HG03520 (cell line): Measurements from ENCODE around the gene BTNL8.
"Not testable (repeated sequence)": the region's sequence is repeated elsewhere in the genome, so short reads cannot be mapped to it uniquely, and the experiment has no call there.

Experiments used
- ATAC-seq: cut with Tn5 transposase; IDR thresholded peaks from one replicate; pipeline ENCODE4 v1.9.1; 2021; ENCODE audit warnings: mild to moderate bottlenecking, moderate library complexity; ENCODE audit not compliant: unreplicated experiment

Gene BTNL8

DNA sequence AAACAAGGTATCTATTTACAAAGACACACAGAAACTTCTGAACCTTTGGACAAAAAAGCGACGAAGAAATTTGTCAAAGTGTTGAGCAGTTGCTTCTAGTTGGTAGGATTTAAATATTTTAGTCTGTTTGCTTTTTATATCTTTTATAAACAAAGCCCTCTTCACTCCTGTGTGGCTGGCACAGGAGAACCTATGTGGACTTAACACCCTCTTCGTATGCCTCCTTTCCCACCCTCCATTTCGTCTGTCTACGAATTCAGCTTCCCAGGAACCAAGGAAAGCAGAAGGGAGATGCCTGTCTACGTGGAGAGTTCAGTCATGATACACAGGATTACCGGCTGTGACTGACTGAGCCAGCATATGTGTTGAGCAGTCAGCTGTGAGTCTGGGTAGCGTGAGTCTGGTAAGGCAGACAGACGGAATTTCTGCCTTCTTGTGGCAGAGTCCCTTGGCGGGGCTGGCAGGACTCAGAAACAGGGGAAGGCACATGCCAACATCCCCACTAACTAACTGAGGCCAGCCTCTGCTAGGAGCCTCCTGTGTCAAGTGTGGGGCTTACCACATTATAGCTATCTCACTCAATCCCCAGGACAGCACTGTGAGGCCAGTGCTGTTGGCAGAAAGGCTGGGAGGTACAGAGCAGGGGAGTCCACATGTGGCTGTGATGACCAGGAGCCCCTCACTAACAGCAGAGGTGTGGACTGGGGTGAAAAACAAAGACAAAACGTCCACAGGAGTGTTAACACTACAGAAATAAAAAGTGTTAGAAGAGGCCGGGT is 24.0 kb upstream of the BTNL8 start:
- no peak for ATAC-seq

DNA sequence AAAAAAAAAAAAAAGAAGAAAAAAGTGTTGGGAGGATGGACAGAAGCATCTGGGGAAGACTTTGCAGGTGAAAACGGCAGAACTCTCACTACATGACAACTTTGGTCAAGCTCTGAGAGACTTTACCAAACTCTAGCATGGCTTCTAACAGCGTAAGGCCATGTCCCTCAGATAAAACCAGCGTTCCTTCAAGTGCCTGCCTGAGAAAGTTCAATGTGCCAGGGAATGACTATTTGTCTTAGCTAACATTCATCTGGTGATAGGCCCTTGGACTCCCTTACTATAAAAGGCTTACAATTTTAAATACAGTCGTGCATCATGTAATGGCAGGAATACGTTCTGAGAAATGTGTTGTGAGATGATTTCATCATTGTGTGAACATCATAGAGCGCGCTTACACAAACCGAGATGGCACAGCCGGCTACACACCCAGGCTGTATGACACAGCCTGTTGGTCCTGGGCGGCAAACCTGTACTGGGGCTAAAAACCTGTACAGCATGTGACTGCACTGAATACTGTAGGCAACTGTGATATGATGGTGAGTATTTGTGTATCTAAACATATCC is 23.0 kb upstream of the BTNL8 start:
- ATAC-seq = no peak

- not testable (repeated sequence) for ATAC-seq
These were observed 13.0 kb upstream of the BTNL8 start for GRCh38 chr5:180885845-180886529.

GRCh38 chr5:180889381-180889780 is 9.6 kb upstream of the BTNL8 start:
- ATAC-seq = no peak

DNA sequence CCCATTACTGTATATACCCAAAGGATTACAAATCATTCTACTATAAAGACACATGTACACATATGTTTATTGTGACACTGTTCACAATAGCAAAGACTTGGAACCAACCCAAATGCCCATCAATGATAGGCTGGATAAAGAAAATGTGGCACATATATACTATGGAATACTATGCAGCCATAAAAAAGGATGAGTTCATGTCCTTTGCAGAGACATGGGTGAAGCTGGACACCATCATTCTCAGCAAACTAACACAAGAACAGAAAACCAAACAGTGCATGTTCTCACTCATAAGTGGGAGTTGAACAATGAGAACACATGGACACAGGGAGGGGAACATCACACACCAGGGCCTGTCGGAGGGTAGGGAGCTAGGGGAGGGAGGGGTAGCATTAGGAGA is 3.6 kb upstream of the BTNL8 start:
- not testable (repeated sequence) for ATAC-seq

GRCh38 chr5:180900178-180900577 is 1.2 kb downstream of the BTNL8 start:
- ATAC-seq = no peak

DNA sequence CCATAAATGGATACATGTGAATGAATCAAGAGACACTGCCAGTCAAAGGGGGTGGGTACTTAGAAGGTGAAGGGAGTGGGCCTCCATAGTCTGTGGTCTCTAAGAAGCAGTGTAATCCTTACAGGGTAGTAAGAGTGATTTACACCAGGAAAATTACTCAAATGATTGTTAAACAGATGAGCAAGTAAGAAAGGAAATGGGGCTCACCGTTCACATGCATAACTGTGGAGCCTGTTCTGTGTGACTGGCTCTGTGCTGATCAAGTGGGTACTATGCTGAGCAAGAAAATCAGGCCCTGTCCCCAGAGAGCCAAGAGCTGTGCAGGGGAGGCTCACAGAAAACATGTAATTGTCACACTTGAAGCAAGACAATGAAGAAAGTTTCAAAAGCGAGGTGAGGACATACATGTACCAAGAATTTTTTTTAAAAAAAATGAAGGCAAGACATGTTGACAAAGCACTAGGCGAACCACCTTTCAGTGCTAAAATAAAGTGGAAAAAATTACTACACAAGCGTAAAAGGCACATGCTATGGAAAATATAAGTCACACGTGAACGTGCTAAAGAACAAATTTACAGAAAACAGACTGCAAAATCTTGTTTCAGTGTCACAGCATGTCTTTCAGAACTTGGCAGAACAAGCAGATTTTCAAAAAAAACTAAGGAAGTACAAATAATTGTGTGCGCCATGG is 2.5 kb downstream of the BTNL8 start:
- no peak for ATAC-seq

DNA sequence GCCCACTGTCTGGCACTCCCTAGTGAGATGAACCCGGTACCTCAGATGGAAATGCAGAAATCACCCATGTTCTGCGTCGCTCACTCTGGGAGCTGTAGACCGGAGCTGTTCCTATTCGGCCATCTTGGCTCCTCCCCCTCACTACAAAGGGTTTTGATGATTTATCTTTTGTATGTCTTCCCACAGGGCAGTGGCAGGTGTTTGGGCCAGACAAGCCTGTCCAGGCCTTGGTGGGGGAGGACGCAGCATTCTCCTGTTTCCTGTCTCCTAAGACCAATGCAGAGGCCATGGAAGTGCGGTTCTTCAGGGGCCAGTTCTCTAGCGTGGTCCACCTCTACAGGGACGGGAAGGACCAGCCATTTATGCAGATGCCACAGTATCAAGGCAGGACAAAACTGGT is 9.4 kb downstream of the BTNL8 start:
- no peak for ATAC-seq

DNA sequence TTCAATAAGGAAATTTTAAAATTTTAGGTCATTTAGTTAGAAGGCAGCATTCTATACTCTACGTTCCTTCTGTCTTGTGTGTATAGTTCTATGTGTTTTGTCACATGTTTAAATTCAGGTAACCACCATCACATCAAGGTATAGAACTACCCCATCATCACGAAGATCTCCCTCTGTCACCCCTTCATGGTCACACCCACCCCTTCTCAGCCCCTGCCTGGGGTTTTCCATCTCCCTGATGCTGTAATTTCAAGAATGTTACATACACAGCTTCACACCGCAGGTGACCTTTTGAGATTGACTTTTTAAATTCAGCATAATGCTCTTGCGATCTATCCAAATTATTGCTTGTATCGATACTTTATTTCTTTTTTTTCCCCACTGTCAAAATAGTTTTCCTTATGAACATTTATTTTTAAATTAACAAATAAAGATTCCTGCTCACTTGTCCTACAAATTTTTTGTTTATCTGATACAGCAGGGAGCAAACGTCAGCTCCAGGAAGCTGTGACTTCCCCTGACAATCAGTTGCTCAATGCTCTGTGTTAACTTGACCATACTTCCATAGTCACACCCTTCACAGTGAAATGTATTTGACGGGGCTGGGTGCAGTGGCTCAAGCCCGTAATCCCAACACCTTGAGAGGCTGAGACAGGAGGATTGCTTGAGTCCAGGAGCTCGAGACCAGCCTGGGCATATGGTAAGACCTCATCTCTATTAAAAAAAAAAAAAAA is 10.2 kb downstream of the BTNL8 start:
- no peak for ATAC-seq

- no peak for ATAC-seq
These were observed 10.8 kb downstream of the BTNL8 start for GRCh38 chr5:180909782-180910181.

- ATAC-seq = no peak
These were observed 11.2 kb downstream of the BTNL8 start for GRCh38 chr5:180910182-180910581.

DNA sequence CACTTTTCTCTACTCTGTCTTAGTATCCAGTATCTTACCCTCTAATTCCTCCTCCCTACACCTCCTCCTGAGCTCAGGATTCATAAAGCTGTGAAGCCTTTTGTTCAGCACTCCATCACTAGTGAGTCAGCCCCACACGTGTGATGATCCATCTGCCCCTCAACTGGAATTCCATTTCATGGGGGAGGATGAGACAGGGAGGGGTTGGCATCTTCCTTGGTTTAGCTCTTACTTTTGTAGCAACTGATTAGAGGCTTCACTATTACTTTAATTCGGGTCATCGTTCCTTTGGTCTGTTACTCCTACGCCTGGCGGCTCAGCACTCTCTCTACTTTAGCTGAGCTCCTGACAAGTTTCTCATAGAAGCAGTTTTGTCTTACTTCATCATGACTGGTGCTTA is 11.8 kb downstream of the BTNL8 start:
- ATAC-seq = no peak

DNA sequence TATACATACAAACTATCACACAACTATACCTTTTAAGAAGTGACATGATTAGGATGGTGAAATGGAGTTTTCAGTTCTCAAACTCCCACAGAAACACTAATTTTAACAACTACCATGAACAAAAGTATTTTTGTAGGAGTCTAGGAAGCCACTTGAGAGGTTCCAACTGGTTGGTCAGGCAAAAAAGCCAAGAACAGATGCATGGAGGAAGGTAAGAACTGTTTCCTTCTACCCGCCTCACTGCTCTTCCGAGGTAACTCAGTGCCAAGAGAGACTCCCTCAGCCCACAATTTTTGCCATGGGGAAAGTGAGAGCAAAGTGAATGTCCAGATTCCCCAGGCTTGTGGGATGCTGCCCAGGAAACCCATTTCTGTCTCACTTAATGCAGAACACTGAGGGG is 15.7 kb downstream of the BTNL8 start:
- ATAC-seq = no peak

- no peak for ATAC-seq
These were observed 17.0 kb downstream of the BTNL8 start for GRCh38 chr5:180915924-180916323.

DNA sequence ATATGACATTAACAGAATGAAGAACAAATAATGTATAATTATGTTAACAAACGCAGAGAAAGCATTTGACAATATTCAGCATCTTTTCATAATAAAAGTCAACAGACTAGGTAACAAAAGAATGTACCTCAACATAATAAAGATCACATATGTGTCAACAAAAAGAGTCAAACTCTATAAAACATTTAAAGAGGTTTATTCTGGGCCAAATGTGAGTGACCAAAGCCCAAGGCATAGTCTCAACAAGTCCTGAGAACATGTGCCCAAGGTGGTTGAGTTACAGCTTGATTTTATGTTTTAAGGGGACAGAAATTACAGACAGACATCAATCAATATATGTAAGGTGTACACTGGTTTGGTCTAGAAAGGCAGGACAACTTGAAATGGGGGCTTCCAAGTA is 19.4 kb downstream of the BTNL8 start:
- ATAC-seq = no peak

DNA sequence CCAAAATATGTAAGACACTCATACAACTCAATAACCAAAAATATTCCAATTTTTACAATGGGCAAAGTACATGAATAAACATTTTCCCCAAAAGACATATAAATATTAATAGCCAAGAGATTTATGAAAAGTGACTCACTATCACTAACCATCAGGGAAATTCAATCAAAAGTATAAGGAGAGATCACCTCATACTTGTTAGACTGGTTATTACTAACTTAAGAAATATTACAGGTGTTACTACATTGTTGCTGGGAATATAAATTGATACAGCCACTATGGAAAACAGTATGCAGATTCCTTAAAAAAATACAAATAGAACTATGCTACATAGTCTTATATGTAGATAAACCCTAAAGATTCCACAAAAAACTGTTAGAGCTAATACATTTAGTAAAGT is 21.8 kb downstream of the BTNL8 start:
- no peak for ATAC-seq

- ATAC-seq = no peak
These were observed 24.0 kb downstream of the BTNL8 start for GRCh38 chr5:180922932-180923331.

GRCh38 chr5:180932660-180933059 is 33.7 kb downstream of the BTNL8 start:
- no peak for ATAC-seq

GRCh38 chr5:180935203-180935602 is 36.2 kb downstream of the BTNL8 start:
- no peak for ATAC-seq

DNA sequence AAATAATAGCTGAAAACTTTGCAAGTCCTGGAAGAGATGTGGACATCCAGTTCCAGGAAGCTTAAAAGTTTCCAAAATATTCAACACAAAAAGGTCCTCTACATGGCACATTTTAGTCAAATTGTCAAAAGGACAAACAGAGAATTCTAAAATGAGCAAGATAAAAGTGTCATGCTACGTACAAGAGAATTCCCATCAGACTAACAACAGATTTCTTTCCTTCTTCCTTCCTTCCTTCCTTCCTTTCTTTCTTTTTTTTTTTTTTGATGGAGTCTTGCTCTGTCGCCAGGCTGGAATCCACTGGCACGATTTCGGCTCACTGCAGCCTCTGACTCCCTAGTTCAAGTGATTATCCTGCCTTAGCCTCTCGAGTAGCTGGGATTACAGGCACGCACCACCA is 39.3 kb downstream of the BTNL8 start:
- ATAC-seq = no peak
